H1 (cell line): ENCODE results near the gene MYH8. TPM values are rescaled to one million over a fixed set of nuclear protein-coding genes. Genes with fewer than 3 reads are reported as not detected.

Source experiments
- polyA plus RNA-seq, 7 experiments: library from polyadenylated mRNA; depleted of rRNA in 3 of 7; stranded (reverse) in 5 of 7; unstranded in 2 of 7; fragments of >200 nt in 5 of 7; fragments of 200-250 nt in 2 of 7; gene quantifications; 1 replicate in 5 of 7; 2 replicates in 1 of 7; 4 replicates in 1 of 7; pipeline versions ENCODE4 v1.2.1 to v1.2.3, GENCODE V29; 2011 to 2013; ENCODE audit warnings: missing spikeins in 2 of 7, mixed read lengths in 2 of 7
- total RNA-seq: library from RNA; stranded (reverse); fragmentation: NEBNext Ultra II Directional; extraction: Animal tissue kit (Norgen Biotek cat#: 25700); gene quantifications from 2 replicates; pipeline ENCODE4 v1.2.1, GENCODE V29; 2021

MYH8 gene
- total and polyA plus RNA-seq, 2 of the 8 experiments (the other 6 are each of a cell fraction or from before 2014, with no cell fraction given), result not detected

Other genes starting within 250 kb of the MYH8 start
- gene GAS7, start 223.3 kb downstream of the MYH8 start, total RNA-seq, result 12.2 and 14.5 TPM in 2 replicates
- gene GAS7, start 223.3 kb downstream of the MYH8 start, polyA plus RNA-seq (2011; rRNA removed), result 5.0 and 6.3 TPM in 2 replicates
- not detected in 2 replicates for gene MYH13, start 48.9 kb downstream of the MYH8 start, total RNA-seq
- gene MYH13, start 48.9 kb downstream of the MYH8 start, polyA plus RNA-seq (2011; rRNA removed), result not detected in 2 replicates
- not detected in 2 replicates for gene MYH4, start 47.6 kb upstream of the MYH8 start, total RNA-seq
- not detected in 2 replicates for gene MYH4, start 47.6 kb upstream of the MYH8 start, polyA plus RNA-seq (2011; rRNA removed)
- gene MYH1, start 96.6 kb upstream of the MYH8 start, total RNA-seq, result 0.06 TPM in 1 of 2 replicates, not detected in the other
- gene MYH1, start 96.6 kb upstream of the MYH8 start, polyA plus RNA-seq (2011; rRNA removed), result not detected in 2 replicates
- gene MYH2, start 127.7 kb upstream of the MYH8 start, total RNA-seq, result 9.0 and 9.5 TPM in 2 replicates
- gene MYH2, start 127.7 kb upstream of the MYH8 start, polyA plus RNA-seq (2011; rRNA removed), result 1.0 and 2.7 TPM in 2 replicates
- 0.99 and 1.8 TPM in 2 replicates for gene MYH3, start 235.4 kb upstream of the MYH8 start, total RNA-seq
- gene MYH3, start 235.4 kb upstream of the MYH8 start, polyA plus RNA-seq (2011; rRNA removed), result 0.65 and 1.6 TPM in 2 replicates